HS-27A (cell line): ENCODE results near the gene ZNF667.
A peak's percentile ranks its signal among the peaks of the same experiment; 100 is the strongest.

Experiments used
- DNase-seq: peaks from one replicate; pipeline ENCODE4 v3.0.0-alpha.2; 2012; ENCODE audit warnings: low read depth, missing footprints

ZNF667 gene

DNA sequence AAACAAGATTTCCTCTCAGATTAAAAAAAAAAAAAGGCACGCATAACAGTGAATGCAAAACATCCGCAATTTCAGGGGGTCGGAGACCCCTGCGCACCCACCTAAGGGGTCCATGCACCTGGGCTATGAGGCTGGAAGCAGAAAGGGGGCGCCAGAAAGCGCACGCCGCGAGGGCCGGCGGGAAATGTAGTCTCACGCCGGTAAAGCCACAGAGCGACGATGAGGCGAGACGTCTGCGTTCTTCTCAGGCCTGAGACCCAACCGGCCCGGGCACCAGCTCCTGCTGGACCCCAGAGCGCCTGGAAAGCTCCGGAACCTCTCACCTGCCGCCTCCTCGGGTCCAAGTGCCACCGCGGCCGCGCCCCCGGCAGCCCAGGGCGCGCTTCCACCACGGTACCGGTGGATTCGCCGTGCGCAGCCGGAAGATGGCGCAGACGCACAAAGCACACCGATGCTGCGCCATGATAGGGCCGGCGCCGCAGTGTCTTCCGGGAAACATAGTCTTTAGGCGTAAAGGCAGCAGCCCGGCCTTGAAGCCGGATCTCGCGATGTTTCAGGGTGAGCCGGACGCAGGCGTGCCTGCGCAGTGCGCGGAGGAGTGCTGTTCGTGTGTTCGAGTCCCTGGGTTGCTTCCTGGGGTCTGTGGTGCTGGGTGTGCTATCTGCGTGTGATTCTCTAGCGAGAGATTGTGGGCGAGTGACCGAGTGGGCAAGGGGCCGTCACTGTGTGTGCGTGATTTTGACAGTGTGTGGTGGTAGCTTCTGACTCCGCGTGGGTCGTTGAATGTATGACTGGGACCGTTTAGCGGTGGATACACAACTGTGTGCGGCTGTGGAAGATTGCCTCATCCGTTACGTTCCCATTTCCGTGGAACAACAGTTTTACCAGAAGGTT is 83.8 kb downstream of the ZNF667 start, which contains the start of gene ZNF582:
TSS of gene ZNF582 (minus strand) at position 416 of the 894 bp plus-strand sequence. CDS start 1,782 bp downstream, outside the sequence.
- peak; percentile 87 for DNase-seq
